CD4-positive, alpha-beta T cell (primary cell): ENCODE results near the gene CHRNB4. TPM values are rescaled to one million over a fixed set of nuclear protein-coding genes. Genes with fewer than 3 reads are reported as not detected.

ENCODE experiments used
- ATAC-seq: fragments of 200-7000 bp; cut with Tn5 transposase; one replicate; pipeline ENCODE4 v1.10.0; 2022; ENCODE audit warnings: mild to moderate bottlenecking; ENCODE audit not compliant: poor library complexity
- CTCF ChIA-PET: fragments of 350-600 bp; sonication (Branson Sonifier 250); formaldehyde crosslinking; loops from one replicate; lab custom pipeline; 2021; ENCODE audit warnings: antibody characterized with exemption, inconsistent platforms; lab: Charles Lee
- POLR2A ChIA-PET: fragments of 350-600 bp; sonication (Branson Sonifier 250); formaldehyde crosslinking; loops from one replicate; lab custom pipeline; 2021; ENCODE audit warnings: antibody characterized with exemption, inconsistent platforms; lab: Charles Lee
- DNase-seq, 14 experiments: peaks; one replicate each; pipeline ENCODE4 v3.0.0-alpha.2; 2013 to 2020; ENCODE audit warnings: mixed read lengths in 2 of 14
- H3K27ac ChIP-seq, 2 donors: one replicate each; pipeline versions ENCODE4 v1.5.1 to v1.7.0; 2013; ENCODE audit warnings: low read length in 2 of 2, low read depth in 1 of 2, mild to moderate bottlenecking in 1 of 2
- H3K27me3 ChIP-seq, 2 experiments: 1 replicate in 1 of 2; 2 replicates in 1 of 2; pipeline versions ENCODE4 v1.6.1 to v1.7.0; 2013; ENCODE audit warnings: low read length in 2 of 2, control low read depth in 1 of 2, mild to moderate bottlenecking in 1 of 2, moderate library complexity in 1 of 2; ENCODE audit not compliant: insufficient read depth in 2 of 2, control insufficient read depth in 1 of 2
- H3K36me3 ChIP-seq: one replicate; pipeline ENCODE4 v1.6.1; 2013; ENCODE audit warnings: low read length, control low read depth; ENCODE audit not compliant: insufficient read depth
- H3K4me1 ChIP-seq: one replicate; pipeline ENCODE4 v1.6.1; 2013; ENCODE audit warnings: low read length, control low read depth; ENCODE audit not compliant: insufficient read depth
- H3K4me3 ChIP-seq: one replicate; pipeline ENCODE4 v1.5.1; 2013; ENCODE audit warnings: mild to moderate bottlenecking, low read length, moderate library complexity
- H3K9me3 ChIP-seq, 2 experiments: 1 replicate in 1 of 2; 2 replicates in 1 of 2; pipeline versions ENCODE4 v1.6.1 to v1.7.0; 2013; ENCODE audit warnings: low read length in 2 of 2, mild to moderate bottlenecking in 2 of 2, control low read depth in 1 of 2, moderate library complexity in 1 of 2; ENCODE audit not compliant: control insufficient read depth in 1 of 2, insufficient read depth in 1 of 2
- H3K27ac Mint-ChIP-seq: one replicate; pipeline ENCODE4 v1.8.0; 2020; ENCODE audit warnings: mixed read lengths
- H3K27me3 Mint-ChIP-seq: one replicate; pipeline ENCODE4 v1.8.0; 2021; ENCODE audit warnings: mixed read lengths
- H3K36me3 Mint-ChIP-seq: one replicate; pipeline ENCODE4 v1.8.0; 2021; ENCODE audit warnings: low read depth, mixed read lengths
- H3K4me1 Mint-ChIP-seq: one replicate; pipeline ENCODE4 v1.8.0; 2021; ENCODE audit warnings: low read depth, mixed read lengths
- H3K4me3 Mint-ChIP-seq: one replicate; pipeline ENCODE4 v1.8.0; 2020; ENCODE audit warnings: mild to moderate bottlenecking, mixed read lengths
- H3K9me3 Mint-ChIP-seq: one replicate; pipeline ENCODE4 v1.8.0; 2020; ENCODE audit warnings: mixed read lengths
- CTCF ChIP-seq: fragments of 200-600 bp; IDR thresholded peaks from one replicate; pipeline ENCODE4 v1.8.0; 2022; ENCODE audit warnings: antibody characterized with exemption, mild to moderate bottlenecking
- intact Hi-C, 2 experiments: fragments of 100-400 bp; cut with DNase I in 1 of 2; cut with micrococcal nuclease in 1 of 2; formaldehyde crosslinking; loops; one replicate each; pipeline versions ENCODE4 v1.15.1 to v1.9.0; 2023 to 2025; cut with DNase I, micrococcal nuclease
- total RNA-seq, 174 experiments: library from RNA in 2 of 174; stranded (reverse) in 2 of 174; gene quantifications; one replicate each; pipeline ENCODE4 v1.2.3 and lab custom pipeline; 2021 to 2026

The CHRNB4 gene
- total RNA-seq, 2 experiments from 2014 or later, result not detected

GRCh38 chr15:78623786-78624497 is 17.1 kb downstream of the CHRNB4 start:
- Histone ChIP-seq H3K36me3 (no peaks in the 10 kb centered on the region), H3K4me1 (peaks cover 6% of the 10 kb centered on the region), H3K27me3 (peaks cover 25 to 31% of the 10 kb centered on the region in 2 experiments), H3K9me3 (peaks cover 0 to 4% of the 10 kb centered on the region in 2 experiments), H3K4me3 (no peak overlapping the region), H3K27ac (no peak overlapping the region)
- intact Hi-C loops, result no loop called here
- no peak for ATAC-seq
- DNase-seq, result no peak
- no peak for TF ChIP-seq CTCF
- H3K36me3 Mint-ChIP-seq, result no peaks in the 10 kb centered on the region
- peaks cover 50% of the 10 kb centered on the region for H3K27me3 Mint-ChIP-seq
- peaks cover 12% of the 10 kb centered on the region for H3K4me1 Mint-ChIP-seq
- ChIA-PET POLR2A (no interaction called here), CTCF (no interaction called here)
- H3K27ac Mint-ChIP-seq, result no peak overlapping the region
- H3K9me3 Mint-ChIP-seq, result no peaks in the 10 kb centered on the region
- H3K4me3 Mint-ChIP-seq, result no peak overlapping the region

- H3K27ac Mint-ChIP-seq, result no peak overlapping the region
- no peaks in the 10 kb centered on the region for H3K36me3 Mint-ChIP-seq
- Histone ChIP-seq H3K36me3 (no peaks in the 10 kb centered on the region), H3K27ac (no peak overlapping the region), H3K4me1 (peaks cover 11% of the 10 kb centered on the region), H3K27me3 (peaks cover 30 to 37% of the 10 kb centered on the region in 2 experiments), H3K4me3 (no peak overlapping the region), H3K9me3 (peaks cover 0 to 4% of the 10 kb centered on the region in 2 experiments)
- DNase-seq (no peak), ATAC-seq (no peak)
- peaks cover 18% of the 10 kb centered on the region for H3K4me1 Mint-ChIP-seq
- no peaks in the 10 kb centered on the region for H3K9me3 Mint-ChIP-seq
- no peak for TF ChIP-seq CTCF
- H3K27me3 Mint-ChIP-seq, result peaks cover 57% of the 10 kb centered on the region
- H3K4me3 Mint-ChIP-seq, result no peak overlapping the region
- ChIA-PET POLR2A (no interaction called here), CTCF (no interaction called here)
- intact Hi-C loops, result no loop called here
Measured at GRCh38 chr15:78621810-78622402, 19.1 kb downstream of the CHRNB4 start.

GRCh38 chr15:78620527-78621421 is 20.2 kb downstream of the CHRNB4 start, which contains the start of gene CHRNA3:
CHRNA3 (minus strand) TSS chr15:78620996; CDS start chr15:78620794, 202 bp downstream.
- Histone ChIP-seq H3K4me1 (peaks cover 11% of the 10 kb centered on the region), H3K36me3 (no peaks in the 10 kb centered on the region), H3K9me3 (peaks cover 0 to 4% of the 10 kb centered on the region in 2 experiments), H3K4me3 (no peak within 1 kb of the TSS), H3K27ac (no peak within 1 kb of the TSS), H3K27me3 (peaks cover 30 to 37% of the 10 kb centered on the region in 2 experiments)
- Mint-ChIP-seq H3K4me3 (no peak within 1 kb of the TSS), H3K27me3 (peaks cover 57% of the 10 kb centered on the region), H3K9me3 (no peaks in the 10 kb centered on the region), H3K27ac (no peak within 1 kb of the TSS), H3K36me3 (no peaks in the 10 kb centered on the region), H3K4me1 (peaks cover 18% of the 10 kb centered on the region)
- CTCF ChIA-PET, result no interaction called here
- intact Hi-C loops, result no loop called here
- POLR2A ChIA-PET, result no interaction called here
- DNase-seq (no peak), ATAC-seq (no peak)
- no peak for TF ChIP-seq CTCF
